ENCODE results near the gene MMS22L.
"Not testable (repeated sequence)": the region's sequence is repeated elsewhere in the genome, so short reads cannot be mapped to it uniquely, and the experiment has no call there.

Gene MMS22L

GRCh38 chr6:97222903-97223302 is 60.1 kb downstream of the MMS22L start:
- DNase-seq (ENCODE audit: low read depth): no peak

- no peak for DNase-seq (ENCODE audit: low read depth)
Measured at GRCh38 chr6:97218912-97219311, 64.1 kb downstream of the MMS22L start.

- DNase-seq (ENCODE audit: low read depth): no peak
Measured at GRCh38 chr6:97215157-97215769, 67.8 kb downstream of the MMS22L start.

GRCh38 chr6:97214671-97215070 is 68.3 kb downstream of the MMS22L start:
- DNase-seq (ENCODE audit: low read depth): no peak

GRCh38 chr6:97207383-97207782 is 75.6 kb downstream of the MMS22L start:
- no peak for DNase-seq (ENCODE audit: low read depth)

- DNase-seq (ENCODE audit: low read depth): no peak
Measured at GRCh38 chr6:97205966-97206365, 77.0 kb downstream of the MMS22L start.

GRCh38 chr6:97203343-97203742 is 79.7 kb downstream of the MMS22L start:
- no peak for DNase-seq (ENCODE audit: low read depth)

GRCh38 chr6:97198046-97198565 is 84.9 kb downstream of the MMS22L start:
- no peak for DNase-seq (ENCODE audit: low read depth)

GRCh38 chr6:97195117-97195516 is 87.9 kb downstream of the MMS22L start:
- no peak for DNase-seq (ENCODE audit: low read depth)

- no peak for DNase-seq (ENCODE audit: low read depth)
Measured at GRCh38 chr6:97189767-97190166, 93.2 kb downstream of the MMS22L start.

- no peak for DNase-seq (ENCODE audit: low read depth)
Measured at GRCh38 chr6:97187951-97188350, 95.1 kb downstream of the MMS22L start.

GRCh38 chr6:97186416-97186999 is 96.5 kb downstream of the MMS22L start:
- peak; percentile 44 for DNase-seq (ENCODE audit: low read depth)

- no peak for DNase-seq (ENCODE audit: low read depth)
Measured at GRCh38 chr6:97177905-97178304, 105.1 kb downstream of the MMS22L start.

- no peak for DNase-seq (ENCODE audit: low read depth)
Measured at GRCh38 chr6:97176468-97176867, 106.5 kb downstream of the MMS22L start.

- DNase-seq (ENCODE audit: low read depth): no peak
Measured at GRCh38 chr6:97175806-97176205, 107.2 kb downstream of the MMS22L start.

- no peak for DNase-seq (ENCODE audit: low read depth)
Measured at GRCh38 chr6:97174471-97174870, 108.5 kb downstream of the MMS22L start.

GRCh38 chr6:97160280-97160679 is 122.7 kb downstream of the MMS22L start:
- no peak for DNase-seq (ENCODE audit: low read depth)

- not testable (repeated sequence) for DNase-seq (ENCODE audit: low read depth)
Measured at GRCh38 chr6:97155447-97155846, 127.6 kb downstream of the MMS22L start.

- DNase-seq (ENCODE audit: low read depth): no peak
Measured at GRCh38 chr6:97154015-97154414, 129.0 kb downstream of the MMS22L start.

- DNase-seq (ENCODE audit: low read depth): no peak
Measured at GRCh38 chr6:97151601-97152000, 131.4 kb downstream of the MMS22L start.

GRCh38 chr6:97150932-97151331 is 132.1 kb downstream of the MMS22L start:
- no peak for DNase-seq (ENCODE audit: low read depth)

- no peak for DNase-seq (ENCODE audit: low read depth)
Measured at GRCh38 chr6:97147421-97147820, 135.6 kb downstream of the MMS22L start.

- DNase-seq (ENCODE audit: low read depth): no peak
Measured at GRCh38 chr6:97145691-97146090, 137.3 kb downstream of the MMS22L start.

- no peak for DNase-seq (ENCODE audit: low read depth)
Measured at GRCh38 chr6:97141756-97142155, 141.3 kb downstream of the MMS22L start.
